ENCODE results near the gene SDHC.
"Not testable (repeated sequence)": the region's sequence is repeated elsewhere in the genome, so short reads cannot be mapped to it uniquely, and the experiment has no call there.

The SDHC gene

DNA sequence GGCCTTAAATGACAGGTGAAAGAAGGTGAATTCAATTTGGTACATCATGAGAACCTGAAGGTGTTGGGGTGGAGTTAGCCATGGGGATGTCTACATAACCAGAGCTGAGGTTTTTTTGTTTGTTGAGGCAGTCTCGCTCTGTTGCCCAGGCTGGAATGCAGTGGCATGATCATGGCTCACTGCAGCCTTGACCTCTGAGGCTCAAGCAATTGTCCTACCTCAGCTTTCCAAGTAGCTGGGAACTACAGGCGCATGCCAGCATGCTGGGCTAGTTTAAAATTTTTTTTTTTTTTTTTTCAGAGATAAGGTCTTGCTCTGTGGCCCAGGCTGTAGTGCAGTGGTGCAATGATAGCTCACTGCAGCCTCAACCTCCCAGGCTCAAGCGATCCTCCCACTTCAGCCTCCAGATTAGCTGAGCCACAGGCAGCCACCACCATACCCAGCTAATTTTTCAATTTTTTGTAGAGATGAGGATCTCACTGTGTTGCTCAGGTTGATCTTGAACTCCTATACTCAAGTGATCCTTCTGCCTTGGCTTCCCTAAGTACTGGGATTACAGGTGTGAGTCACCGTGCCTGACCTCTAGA lies 2.5 kb upstream of the SDHC start:
- DNase-seq = no peak

DNA sequence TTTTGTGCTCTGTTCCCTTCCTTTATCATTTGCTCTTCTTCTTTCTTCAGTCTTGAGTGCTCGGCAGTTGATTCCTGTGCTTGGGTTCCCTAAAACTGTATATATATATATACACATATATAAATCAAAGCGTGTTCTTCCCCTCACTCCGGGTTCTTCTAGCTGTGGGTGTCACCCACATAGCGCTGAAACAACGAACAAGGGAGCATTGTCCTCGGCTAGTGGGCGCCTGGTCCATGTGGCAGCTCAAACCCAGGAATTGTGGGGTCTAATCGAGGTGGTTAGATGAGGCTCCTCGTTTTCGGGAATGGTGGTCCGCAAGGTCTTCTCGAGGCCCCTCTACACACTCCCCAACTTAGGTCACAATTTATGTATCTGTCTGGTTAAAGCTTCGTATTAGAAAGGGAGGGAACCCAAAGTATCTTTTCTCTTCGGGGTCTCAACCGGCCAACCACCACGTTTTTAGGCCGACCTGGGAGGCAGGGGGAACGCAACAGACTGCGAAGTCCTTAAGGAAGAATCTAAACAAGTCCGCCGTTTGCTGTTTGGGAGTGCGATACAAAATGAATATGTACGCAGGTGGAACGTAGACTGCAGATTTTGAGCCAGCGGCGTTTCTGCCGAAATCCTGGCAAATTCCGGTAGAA lies 504 bp upstream of the SDHC start:
- no peak for DNase-seq

- not testable (repeated sequence) for DNase-seq
Measured at GRCh38 chr1:161315841-161316674, 1.9 kb downstream of the SDHC start.

GRCh38 chr1:161324020-161324419 lies 9.8 kb downstream of the SDHC start:
- peak; percentile 40 for DNase-seq

GRCh38 chr1:161330346-161330745 lies 16.2 kb downstream of the SDHC start:
- no peak for DNase-seq

- DNase-seq = no peak
Measured at GRCh38 chr1:161333166-161333565, 19.0 kb downstream of the SDHC start.

- DNase-seq = no peak
Measured at GRCh38 chr1:161335796-161336195, 21.6 kb downstream of the SDHC start.

- DNase-seq = no peak
Measured at GRCh38 chr1:161342177-161342576, 28.0 kb downstream of the SDHC start.

- no peak for DNase-seq
Measured at GRCh38 chr1:161342821-161343220, 28.6 kb downstream of the SDHC start.

DNA sequence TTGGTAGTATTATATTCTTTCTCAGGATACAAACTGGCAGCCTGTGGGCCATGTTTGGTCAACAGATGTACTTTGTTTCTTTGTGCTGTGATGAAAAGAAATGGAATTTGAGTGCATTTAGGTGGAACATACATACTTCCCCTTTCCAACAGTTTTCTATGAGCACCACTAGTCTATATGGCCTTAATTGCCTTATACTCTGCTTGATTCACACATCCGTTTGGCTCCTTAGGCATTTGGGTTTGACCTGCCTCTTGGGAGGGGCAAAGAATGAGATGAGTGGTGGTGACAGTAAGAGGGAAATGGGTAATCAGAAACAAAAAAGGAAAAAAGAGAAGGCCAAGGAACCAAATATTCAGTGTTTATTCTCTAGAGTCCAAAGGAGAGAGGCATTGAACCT lies 36.5 kb downstream of the SDHC start:
- no peak for DNase-seq

DNA sequence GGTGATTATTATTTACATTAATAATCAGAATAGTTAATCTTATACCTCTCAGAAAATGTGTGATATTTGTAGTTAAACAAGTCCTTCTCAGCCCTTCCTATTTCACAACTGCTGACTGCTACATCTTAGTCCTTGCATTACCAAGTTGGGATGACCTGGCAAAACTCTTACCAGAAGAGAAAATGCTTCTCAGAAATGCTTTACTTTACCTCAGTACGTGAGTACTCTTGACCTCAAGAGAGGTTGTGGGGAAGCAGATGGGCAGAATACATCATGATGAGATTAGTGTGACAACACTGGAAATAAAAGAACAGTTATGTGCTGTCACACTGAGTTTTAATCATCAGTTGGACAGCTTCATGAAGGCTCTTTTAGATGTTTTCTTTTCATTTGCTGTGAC lies 37.3 kb downstream of the SDHC start:
- no peak for DNase-seq

- no peak for DNase-seq
Measured at GRCh38 chr1:161357073-161357472, 42.9 kb downstream of the SDHC start.

- DNase-seq = no peak
Measured at GRCh38 chr1:161359291-161359690, 45.1 kb downstream of the SDHC start.

DNA sequence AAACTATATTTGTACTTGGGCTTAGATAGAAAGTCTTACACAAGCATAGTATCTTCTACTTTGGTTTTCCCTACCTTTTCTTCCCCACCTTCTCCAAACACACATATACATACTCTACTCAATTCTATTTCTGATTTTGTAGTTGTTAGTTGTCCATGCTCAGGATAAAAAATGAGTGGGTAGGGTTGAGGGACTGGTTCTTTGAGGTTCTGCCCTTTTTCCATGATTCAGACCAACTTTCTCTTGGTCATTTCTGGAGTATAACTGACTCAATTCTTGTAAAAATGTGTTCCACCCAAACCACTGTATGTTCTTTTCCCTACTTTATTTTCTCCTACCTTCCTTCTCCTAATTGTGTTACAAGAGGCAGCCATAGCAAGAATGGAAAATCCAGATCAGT lies 50.2 kb downstream of the SDHC start:
- DNase-seq = no peak

GRCh38 chr1:161365207-161365606 lies 51.0 kb downstream of the SDHC start:
- DNase-seq = no peak

DNA sequence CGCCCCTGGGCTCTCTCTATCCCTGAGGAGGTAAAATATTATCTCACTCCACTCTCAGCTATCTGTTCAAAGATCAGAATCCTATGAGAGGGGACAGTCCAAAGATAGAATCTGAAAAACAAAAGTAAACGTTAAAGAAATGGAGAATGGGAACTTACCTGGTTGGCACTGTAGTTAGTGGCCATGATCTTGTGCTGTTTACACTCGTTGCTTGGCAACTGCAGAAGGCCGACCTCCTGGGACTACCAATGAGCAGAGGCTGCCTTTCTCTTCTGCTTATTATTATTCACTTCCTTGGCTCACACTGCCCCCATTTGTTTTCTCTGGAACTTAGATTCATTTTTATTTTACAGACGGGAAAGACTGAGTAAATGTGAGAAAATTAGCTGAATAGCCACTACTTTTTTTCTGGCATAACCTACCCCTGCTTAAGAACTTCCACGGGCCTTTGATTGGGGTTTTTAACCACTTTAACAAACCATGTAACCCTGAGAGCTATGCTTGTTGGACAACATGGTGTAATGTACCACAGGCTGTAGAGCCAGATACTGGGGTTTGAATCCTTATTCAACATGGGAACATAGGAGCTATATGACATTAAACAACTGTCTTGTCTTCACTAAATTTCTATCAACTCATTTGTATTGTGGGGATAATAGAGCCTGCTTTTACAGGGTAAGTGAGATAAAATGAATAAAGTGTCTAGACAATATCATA lies 53.7 kb downstream of the SDHC start, which contains the start of gene CFAP126:
Gene CFAP126, minus strand, starts transcription at position 193 of the 717 bp plus-strand sequence. Its CDS starts 8 bp downstream, at position 185.
- DNase-seq = peak; percentile 80

GRCh38 chr1:161373442-161373841 lies 59.3 kb downstream of the SDHC start:
- no peak for DNase-seq

GRCh38 chr1:161374373-161374772 lies 60.2 kb downstream of the SDHC start:
- DNase-seq = no peak

DNA sequence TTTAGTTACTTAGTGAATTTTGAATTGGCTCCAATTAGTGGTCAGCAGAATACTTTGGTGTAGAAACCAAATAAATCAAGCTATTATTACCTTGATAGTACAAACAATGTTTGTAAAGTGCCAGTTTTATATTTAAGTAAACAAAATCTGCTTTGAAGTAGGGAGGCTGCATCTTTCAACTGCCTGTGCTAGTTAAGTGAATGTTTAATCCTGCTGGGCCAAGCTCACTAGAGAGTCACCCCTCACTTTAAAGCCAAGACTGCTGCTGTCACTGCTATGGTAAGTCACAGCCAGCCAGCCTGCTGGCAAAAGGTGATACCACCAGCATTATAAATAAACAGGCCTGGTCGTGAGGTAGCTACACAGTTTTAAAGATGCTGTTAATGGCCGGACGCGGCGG lies 63.8 kb downstream of the SDHC start:
- DNase-seq = no peak

DNA sequence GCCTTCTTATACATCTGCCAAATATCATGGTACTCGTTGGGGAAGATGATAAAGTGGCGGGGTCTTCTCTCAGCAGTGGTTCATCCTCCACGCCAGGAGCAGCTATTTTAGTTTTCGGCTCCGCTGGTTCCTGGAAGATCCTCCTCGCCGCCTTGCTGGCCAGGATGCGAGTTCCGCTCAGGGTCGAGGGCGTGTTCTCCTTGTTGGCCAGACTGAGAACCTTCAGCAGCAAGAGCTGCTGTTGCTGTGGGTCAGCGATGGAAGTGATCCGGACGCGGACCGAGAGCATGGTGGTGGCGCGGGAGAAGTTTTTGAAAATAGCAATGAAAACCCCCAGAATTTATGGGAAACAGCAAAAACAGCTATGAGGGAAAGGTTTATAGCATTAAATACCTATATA lies 64.9 kb downstream of the SDHC start:
- no peak for DNase-seq

- no peak for DNase-seq
Measured at GRCh38 chr1:161381707-161382106, 67.5 kb downstream of the SDHC start.

DNA sequence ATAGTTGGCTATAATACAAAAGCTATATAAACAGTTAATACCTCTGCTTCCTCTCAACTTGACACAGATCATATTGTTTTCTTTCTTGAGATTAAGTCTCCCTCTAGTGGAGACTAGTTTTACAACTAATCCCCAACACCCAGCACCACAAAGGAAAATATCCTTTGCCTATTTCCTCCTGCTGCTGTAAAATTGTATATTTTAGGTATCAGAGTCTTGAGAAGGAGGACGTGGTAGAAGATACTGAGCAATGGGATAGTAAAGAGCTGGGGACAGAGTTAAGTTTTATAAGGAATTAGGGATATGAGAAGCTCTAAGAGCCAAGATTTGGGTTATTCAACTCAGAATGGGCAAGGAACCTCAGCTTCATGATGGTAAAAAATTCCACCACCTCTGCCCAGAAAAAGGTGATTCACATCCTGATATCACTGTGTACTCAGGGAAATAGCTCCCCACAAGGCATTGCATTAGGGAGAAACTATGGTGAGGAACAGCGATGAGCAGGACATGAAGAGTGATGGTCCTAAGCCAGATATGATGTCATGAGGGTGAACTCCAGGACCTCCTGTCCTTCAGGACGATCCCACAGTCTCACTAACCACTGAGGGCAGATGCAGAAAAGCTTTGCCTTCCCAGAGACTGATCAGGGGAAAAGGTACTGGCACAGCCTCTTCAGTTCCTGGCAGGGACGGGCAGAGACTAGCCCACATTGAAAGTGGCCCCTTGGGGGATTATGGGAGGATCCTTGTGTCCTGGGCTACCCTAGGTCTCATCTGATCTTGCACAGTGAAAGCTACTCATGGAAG lies 68.2 kb downstream of the SDHC start:
- peak; percentile 65 for DNase-seq

All from CD4-positive, alpha-beta T cell treated with Interleukin-21 for 1 hour (primary cell).